HUES64 (cell line): Measurements from ENCODE around the gene PDP2.
A peak's percentile ranks its signal among the peaks of the same experiment; 100 is the strongest.
"Not testable (repeated sequence)": the region's sequence is repeated elsewhere in the genome, so short reads cannot be mapped to it uniquely, and the experiment has no call there.

Source experiments
- H3K27ac ChIP-seq: 2 replicates; pipeline ENCODE4 v1.7.0; 2013; ENCODE audit warnings: low read depth, low read length, inconsistent platforms
- H3K27me3 ChIP-seq: 2 replicates; pipeline ENCODE4 v1.6.1; 2013; ENCODE audit warnings: mild to moderate bottlenecking, low read length; ENCODE audit not compliant: insufficient read depth
- H3K36me3 ChIP-seq: 2 replicates; pipeline ENCODE4 v1.6.1; 2013; ENCODE audit warnings: mild to moderate bottlenecking, low read length; ENCODE audit not compliant: insufficient read depth
- H3K4me1 ChIP-seq: 2 replicates; pipeline ENCODE4 v1.6.1; 2013; ENCODE audit warnings: mild to moderate bottlenecking, low read length, moderate library complexity; ENCODE audit not compliant: insufficient read depth
- H3K4me3 ChIP-seq: 2 replicates; pipeline ENCODE4 v1.5.1; 2013; ENCODE audit warnings: mild to moderate bottlenecking, low read length, moderate library complexity
- H3K9ac ChIP-seq: 2 replicates; pipeline ENCODE4 v1.6.1; 2013; ENCODE audit warnings: mild to moderate bottlenecking, low read depth, low read length
- H3K9me3 ChIP-seq: 2 replicates; pipeline ENCODE4 v1.6.1; 2013; ENCODE audit warnings: low read depth, low read length; ENCODE audit not compliant: insufficient read depth
- WGBS: fragments of 150-250, 120-280 bp; methylation state at CpG from one replicate; pipeline ENCODE4 v1.1.7; 2013; ENCODE audit warnings: missing lambda C conversion rate; 5-methylcytosine and 5-hydroxymethylcytosine counted together

PDP2 gene

GRCh38 chr16:66856184-66856730, 24.1 kb upstream of the PDP2 start:
- no peak overlapping the region for H3K9ac ChIP-seq
- H3K27ac ChIP-seq: no peak overlapping the region
- no peaks in the 10 kb centered on the region for H3K36me3 ChIP-seq
- no peaks in the 10 kb centered on the region for H3K9me3 ChIP-seq
- H3K27me3 ChIP-seq: no peaks in the 10 kb centered on the region
- 91% methylated on average over 5 of the region's 6 CpGs for WGBS
- no peaks in the 10 kb centered on the region for H3K4me1 ChIP-seq
- no peak overlapping the region for H3K4me3 ChIP-seq

- Histone ChIP-seq H3K36me3 (no peaks in the 10 kb centered on the region), H3K9ac (no peak overlapping the region)
Observed at GRCh38 chr16:66856801-66857200, 23.5 kb upstream of the PDP2 start.

GRCh38 chr16:66857437-66857836, 22.9 kb upstream of the PDP2 start:
- H3K4me1 ChIP-seq: no peaks in the 10 kb centered on the region
- no peak overlapping the region for H3K9ac ChIP-seq
- no peak overlapping the region for H3K27ac ChIP-seq
- H3K9me3 ChIP-seq: no peaks in the 10 kb centered on the region
- no peaks in the 10 kb centered on the region for H3K27me3 ChIP-seq
- WGBS: 89% methylated on average over 5 of the region's 6 CpGs
- no peak overlapping the region for H3K4me3 ChIP-seq
- H3K36me3 ChIP-seq: no peaks in the 10 kb centered on the region

More at GRCh38 chr16:66856801-66857200, 23.5 kb upstream of the PDP2 start:
- H3K4me1 ChIP-seq: no peaks in the 10 kb centered on the region
- H3K27ac ChIP-seq: no peak overlapping the region
- no peak overlapping the region for H3K4me3 ChIP-seq
- H3K27me3 ChIP-seq: no peaks in the 10 kb centered on the region
- WGBS: 89% methylated on average over 2 of the region's 2 CpGs
- no peaks in the 10 kb centered on the region for H3K9me3 ChIP-seq

- no peaks in the 10 kb centered on the region for H3K4me1 ChIP-seq
- no peaks in the 10 kb centered on the region for H3K27me3 ChIP-seq
- 90% methylated on average over 4 of the region's 4 CpGs for WGBS
- no peaks in the 10 kb centered on the region for H3K9me3 ChIP-seq
- no peak overlapping the region for H3K27ac ChIP-seq
- no peak overlapping the region for H3K4me3 ChIP-seq
- H3K9ac ChIP-seq: no peak overlapping the region
- H3K36me3 ChIP-seq: no peaks in the 10 kb centered on the region
Observed at GRCh38 chr16:66858740-66859396, 21.4 kb upstream of the PDP2 start.

GRCh38 chr16:66859397-66860068, 20.8 kb upstream of the PDP2 start:
- no peak overlapping the region for H3K27ac ChIP-seq
- H3K36me3 ChIP-seq: no peaks in the 10 kb centered on the region
- H3K4me3 ChIP-seq: no peak overlapping the region
- 93% methylated on average over 3 of the region's 3 CpGs for WGBS
- no peaks in the 10 kb centered on the region for H3K4me1 ChIP-seq
- no peaks in the 10 kb centered on the region for H3K27me3 ChIP-seq
- H3K9me3 ChIP-seq: no peaks in the 10 kb centered on the region
- H3K9ac ChIP-seq: no peak overlapping the region

GRCh38 chr16:66862023-66862520, 18.2 kb upstream of the PDP2 start:
- Histone ChIP-seq H3K9me3 (no peaks in the 10 kb centered on the region), H3K36me3 (no peaks in the 10 kb centered on the region), H3K9ac (no peak overlapping the region), H3K4me3 (no peak overlapping the region), H3K27me3 (no peaks in the 10 kb centered on the region), H3K27ac (no peak overlapping the region), H3K4me1 (no peaks in the 10 kb centered on the region)
- 92% methylated on average over 8 of the region's 8 CpGs for WGBS

- Histone ChIP-seq H3K9me3 (no peaks in the 10 kb centered on the region), H3K4me3 (no peak overlapping the region), H3K27ac (no peak overlapping the region), H3K27me3 (no peaks in the 10 kb centered on the region), H3K9ac (no peak overlapping the region), H3K4me1 (no peaks in the 10 kb centered on the region), H3K36me3 (no peaks in the 10 kb centered on the region)
Observed at GRCh38 chr16:66863707-66864106, 16.6 kb upstream of the PDP2 start.

- Histone ChIP-seq H3K27me3 (peaks cover 10% of the 10 kb centered on the region; the same call in 1 of the 2 replicates), H3K36me3 (no peaks in the 10 kb centered on the region), H3K9ac (no peak overlapping the region), H3K9me3 (no peaks in the 10 kb centered on the region), H3K4me1 (no peaks in the 10 kb centered on the region), H3K27ac (no peak overlapping the region), H3K4me3 (no peak overlapping the region)
- WGBS: 93% methylated on average over 1 of the region's 1 CpG
Observed at GRCh38 chr16:66869424-66869823, 10.9 kb upstream of the PDP2 start.

GRCh38 chr16:66871363-66871762, 9.0 kb upstream of the PDP2 start:
- H3K9ac ChIP-seq, H3K4me3 ChIP-seq, H3K36me3 ChIP-seq, H3K9me3 ChIP-seq, H3K4me1 ChIP-seq, H3K27ac ChIP-seq: not testable (repeated sequence)
- H3K27me3 ChIP-seq: peaks cover 10% of the 10 kb centered on the region; the same call in 1 of the 2 replicates
- 96% methylated on average over 2 of the region's 2 CpGs for WGBS

- no peak overlapping the region for H3K27ac ChIP-seq
- H3K4me1 ChIP-seq: no peaks in the 10 kb centered on the region
- H3K36me3 ChIP-seq: no peaks in the 10 kb centered on the region
- no peak overlapping the region for H3K4me3 ChIP-seq
- peaks cover 10% of the 10 kb centered on the region; the same call in 1 of the 2 replicates for H3K27me3 ChIP-seq
- H3K9ac ChIP-seq: no peak overlapping the region
- 90% methylated on average over 3 of the region's 3 CpGs for WGBS
- H3K9me3 ChIP-seq: no peaks in the 10 kb centered on the region
Observed at GRCh38 chr16:66871840-66872239, 8.5 kb upstream of the PDP2 start.

- Histone ChIP-seq H3K9me3 (no peaks in the 10 kb centered on the region), H3K4me1 (no peaks in the 10 kb centered on the region), H3K27me3 (peaks cover 10% of the 10 kb centered on the region; the same call in 1 of the 2 replicates), H3K27ac (no peak overlapping the region), H3K36me3 (no peaks in the 10 kb centered on the region), H3K9ac (0 out of 2 replicates have a peak overlapping the region, but pooled peaks have one; percentile 48), H3K4me3 (peak overlapping the region; percentile 53)
- WGBS: 75% methylated on average over 4 of the region's 4 CpGs
Observed at GRCh38 chr16:66872559-66872942, 7.8 kb upstream of the PDP2 start.
